Activated CD8-positive, alpha-beta memory T cell treated with anti-CD3 and anti-CD28 coated beads, Interleukin-2, amount 50 U/mL, for 24 hours (primary cell): ENCODE results near the gene FMO1.
"Not testable (repeated sequence)": the region's sequence is repeated elsewhere in the genome, so short reads cannot be mapped to it uniquely, and the experiment has no call there.

Source experiments
- DNase-seq: peaks from one replicate; pipeline ENCODE4 v3.0.0-alpha.2; 2020; ENCODE audit errors: extremely low read depth

FMO1 gene, protein sequence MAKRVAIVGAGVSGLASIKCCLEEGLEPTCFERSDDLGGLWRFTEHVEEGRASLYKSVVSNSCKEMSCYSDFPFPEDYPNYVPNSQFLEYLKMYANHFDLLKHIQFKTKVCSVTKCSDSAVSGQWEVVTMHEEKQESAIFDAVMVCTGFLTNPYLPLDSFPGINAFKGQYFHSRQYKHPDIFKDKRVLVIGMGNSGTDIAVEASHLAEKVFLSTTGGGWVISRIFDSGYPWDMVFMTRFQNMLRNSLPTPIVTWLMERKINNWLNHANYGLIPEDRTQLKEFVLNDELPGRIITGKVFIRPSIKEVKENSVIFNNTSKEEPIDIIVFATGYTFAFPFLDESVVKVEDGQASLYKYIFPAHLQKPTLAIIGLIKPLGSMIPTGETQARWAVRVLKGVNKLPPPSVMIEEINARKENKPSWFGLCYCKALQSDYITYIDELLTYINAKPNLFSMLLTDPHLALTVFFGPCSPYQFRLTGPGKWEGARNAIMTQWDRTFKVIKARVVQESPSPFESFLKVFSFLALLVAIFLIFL

DNA sequence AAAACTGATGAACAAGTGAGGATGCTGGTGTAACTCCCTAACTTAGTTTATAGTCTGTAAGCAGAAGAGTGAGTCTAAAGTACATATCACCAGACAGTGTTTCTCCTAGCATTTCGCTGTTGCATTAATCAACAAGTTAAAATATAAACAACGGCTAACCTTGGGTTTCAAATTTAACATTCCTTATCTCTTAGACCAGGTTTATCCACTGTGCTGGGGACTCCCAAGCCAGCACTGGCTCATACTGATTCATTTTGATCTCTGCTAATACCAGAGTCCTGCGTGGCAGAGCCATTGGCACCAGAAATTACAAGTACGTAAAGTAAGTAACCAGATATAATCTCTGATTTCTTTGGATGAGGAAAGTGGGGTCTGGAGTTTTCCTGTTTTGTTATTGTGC is at the start of gene FMO1:
Gene FMO1 (plus strand): TSS at position 193 of the 400 bp plus-strand sequence. CDS start 9,594 bp downstream, outside the sequence.
- no peak for DNase-seq

DNA sequence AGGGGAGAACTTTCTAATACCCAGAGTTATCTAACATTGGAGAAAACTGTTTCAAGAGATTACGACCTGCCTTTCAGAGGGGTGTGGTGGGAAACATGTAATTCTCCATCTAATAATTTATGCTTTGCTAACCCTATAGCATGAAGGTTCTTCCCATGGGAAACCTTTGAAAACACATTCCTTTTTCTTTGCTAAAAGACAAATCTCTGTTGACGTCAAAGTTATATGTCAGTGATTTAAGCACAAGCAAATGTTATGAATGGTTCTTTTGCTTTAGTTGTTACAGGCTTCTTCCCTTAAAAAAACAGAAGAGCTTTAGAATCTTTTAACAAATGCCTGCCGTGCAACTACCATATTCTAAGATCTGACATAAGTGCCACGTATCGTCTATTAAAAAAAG is 44.0 kb upstream of the FMO1 start:
- no peak for DNase-seq

DNA sequence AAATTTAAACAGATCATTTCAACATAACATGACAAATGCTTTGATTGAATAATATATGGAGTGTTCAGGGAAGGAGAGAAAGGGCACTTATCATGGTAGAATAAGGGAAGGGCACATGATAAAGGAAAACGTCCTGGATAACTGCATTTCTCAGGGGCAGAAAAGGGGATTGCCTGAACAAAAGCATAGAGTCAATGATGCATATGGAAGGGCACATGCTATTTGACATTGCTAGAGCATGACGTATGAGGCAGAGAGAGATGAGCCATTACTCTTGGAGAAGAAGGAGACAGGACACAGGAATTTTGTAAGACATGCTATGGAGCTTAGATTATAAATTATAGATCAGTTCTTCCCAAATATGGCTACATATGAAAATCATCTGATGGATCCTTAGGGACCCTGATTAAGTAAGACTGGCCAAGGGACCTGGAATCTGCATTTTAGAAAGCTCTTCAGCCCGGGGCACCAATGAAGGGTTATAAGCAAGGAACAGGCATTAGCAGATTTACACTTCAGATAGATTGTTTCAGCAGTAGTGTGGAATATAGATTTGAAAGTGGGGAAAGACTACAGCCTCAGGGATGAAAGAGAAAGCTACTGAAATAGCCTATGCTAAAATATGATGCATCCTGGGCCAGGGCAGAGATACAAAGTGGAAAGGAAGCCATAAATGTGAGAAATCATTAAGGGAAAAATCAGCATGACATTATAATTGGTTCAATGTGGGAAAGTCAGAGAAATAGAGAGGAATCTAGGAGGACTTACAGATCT is 41.9 kb upstream of the FMO1 start:
- no peak for DNase-seq

DNA sequence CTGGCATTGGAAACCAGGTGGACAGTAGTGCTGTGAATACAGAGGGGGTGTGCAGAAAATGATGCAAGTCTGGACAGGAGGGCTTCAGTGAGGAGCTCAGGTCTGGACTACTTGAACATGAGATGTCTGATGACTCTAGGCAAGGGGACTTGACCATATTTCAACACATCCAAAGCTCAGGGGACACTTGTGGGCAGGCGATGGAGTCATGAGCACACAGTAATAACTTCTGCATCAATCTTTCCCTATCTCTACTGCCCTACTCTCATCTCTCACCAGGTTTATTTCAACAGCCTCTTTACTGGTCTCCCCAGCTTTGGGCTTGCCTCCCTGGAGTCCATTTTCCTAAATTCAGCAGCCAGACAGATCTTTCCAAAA is 41.3 kb upstream of the FMO1 start:
- no peak for DNase-seq

DNA sequence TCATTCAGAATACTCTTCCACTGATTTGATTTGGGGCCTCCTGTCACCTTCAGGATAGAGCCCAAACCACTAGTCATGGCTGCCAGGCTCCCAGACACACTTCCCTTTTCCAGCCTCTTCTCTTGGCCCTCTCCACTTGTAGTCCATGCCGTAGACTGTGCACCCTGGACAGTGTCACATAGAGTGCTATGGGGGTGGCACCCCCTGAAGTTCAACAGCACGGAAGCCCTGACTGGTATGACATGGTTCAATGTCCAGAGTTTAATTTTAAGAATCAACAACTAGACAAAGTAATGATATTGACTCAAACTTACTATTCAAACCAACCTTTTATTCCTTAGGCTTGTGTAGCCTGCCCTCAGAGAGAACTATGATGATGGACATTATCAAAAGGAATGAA is 40.9 kb upstream of the FMO1 start:
- DNase-seq: no peak

DNA sequence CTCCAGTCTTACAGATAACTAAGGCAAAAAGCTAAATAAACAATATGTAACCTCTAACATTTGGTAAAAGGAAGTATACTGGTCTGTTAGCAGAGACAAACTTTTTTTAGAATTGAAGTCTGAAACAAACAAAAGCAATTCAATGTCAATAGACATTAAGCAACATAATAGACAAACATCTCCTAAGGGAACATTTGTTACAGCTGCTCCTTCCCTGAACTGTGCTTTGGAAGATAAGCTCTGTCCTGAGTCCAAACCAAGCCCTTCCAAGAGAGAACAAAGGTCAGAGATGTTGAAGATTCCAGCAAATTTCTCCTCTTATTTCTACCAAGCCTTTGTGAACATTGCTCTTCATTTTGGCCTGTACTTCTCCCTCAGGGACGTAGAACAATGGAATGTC is 37.9 kb upstream of the FMO1 start:
- no peak for DNase-seq

DNA sequence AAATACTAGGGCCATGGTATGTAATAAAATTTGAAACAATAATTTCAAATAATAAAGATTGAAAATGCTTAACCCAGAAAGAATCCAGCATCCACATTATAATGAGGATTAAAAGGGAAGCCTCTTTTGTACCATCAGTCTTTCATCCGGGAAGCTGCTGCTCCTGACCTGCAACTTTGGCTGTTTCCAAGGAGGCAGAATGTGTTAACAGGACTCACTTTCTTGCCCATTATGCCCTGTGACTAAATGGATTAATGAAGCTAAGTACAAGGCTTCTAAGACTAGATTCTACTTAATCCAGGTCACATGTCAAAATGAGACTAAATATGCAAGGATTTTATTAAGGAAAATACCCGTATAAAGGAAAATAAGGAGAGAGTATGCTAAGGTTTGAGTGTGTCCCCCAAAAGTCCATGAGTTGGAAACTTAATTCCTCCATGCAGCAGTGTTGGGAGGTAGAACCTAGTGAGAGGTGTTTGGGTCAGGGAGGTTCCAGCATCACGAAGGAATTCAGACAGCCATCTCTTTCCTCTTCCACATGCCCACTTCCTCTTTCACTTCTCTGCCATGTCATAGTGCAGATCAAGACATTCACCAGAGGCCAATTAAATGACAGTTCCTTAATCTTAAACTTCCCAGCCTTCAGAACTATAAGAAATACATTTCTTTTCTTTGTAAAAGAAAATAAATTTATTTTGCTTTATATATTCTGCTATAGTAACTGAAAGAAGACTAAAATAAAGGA is 35.5 kb upstream of the FMO1 start:
- no peak for DNase-seq

DNA sequence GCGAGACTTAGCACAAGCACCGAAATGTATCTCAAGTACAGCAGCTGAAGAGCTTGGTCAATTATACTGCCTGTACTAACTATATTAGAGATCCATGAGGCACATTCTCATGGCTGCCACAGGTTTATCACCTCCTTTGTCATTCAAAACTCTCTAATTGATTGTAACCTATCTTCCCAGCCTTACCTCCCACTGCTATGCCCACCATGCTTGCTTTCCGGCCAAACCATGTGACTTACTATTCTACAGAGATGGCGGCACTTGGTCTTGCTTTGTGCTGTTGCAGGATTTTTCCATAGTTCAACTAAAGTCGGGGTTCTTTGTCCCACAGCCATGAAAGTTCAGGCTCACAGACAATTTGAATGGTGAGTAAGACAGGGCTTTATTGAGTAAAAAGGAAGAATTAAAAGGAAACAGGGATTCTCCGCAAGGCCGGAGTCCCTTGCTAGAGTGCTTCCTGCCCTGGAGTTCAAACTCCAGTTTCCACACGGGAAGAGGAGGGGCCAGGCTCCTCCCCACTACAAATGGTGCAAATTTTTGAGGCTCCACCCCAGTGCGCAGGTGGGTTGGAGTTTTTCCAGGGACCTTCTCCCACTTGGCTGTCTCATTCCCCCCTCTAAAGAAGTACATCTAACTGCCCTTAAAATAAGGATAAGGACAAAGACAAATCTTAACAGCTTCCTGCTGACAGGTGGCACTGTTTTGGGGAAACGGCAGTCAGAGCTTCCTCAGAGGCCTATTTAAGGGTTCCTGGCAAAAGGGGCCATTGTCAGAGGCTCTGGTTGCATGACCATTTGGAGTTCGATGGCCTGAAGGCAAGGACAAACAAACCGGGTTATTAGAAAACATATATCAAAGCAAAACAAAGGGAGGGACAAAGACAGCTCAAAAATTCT is 34.5 kb upstream of the FMO1 start:
- no peak for DNase-seq

DNA sequence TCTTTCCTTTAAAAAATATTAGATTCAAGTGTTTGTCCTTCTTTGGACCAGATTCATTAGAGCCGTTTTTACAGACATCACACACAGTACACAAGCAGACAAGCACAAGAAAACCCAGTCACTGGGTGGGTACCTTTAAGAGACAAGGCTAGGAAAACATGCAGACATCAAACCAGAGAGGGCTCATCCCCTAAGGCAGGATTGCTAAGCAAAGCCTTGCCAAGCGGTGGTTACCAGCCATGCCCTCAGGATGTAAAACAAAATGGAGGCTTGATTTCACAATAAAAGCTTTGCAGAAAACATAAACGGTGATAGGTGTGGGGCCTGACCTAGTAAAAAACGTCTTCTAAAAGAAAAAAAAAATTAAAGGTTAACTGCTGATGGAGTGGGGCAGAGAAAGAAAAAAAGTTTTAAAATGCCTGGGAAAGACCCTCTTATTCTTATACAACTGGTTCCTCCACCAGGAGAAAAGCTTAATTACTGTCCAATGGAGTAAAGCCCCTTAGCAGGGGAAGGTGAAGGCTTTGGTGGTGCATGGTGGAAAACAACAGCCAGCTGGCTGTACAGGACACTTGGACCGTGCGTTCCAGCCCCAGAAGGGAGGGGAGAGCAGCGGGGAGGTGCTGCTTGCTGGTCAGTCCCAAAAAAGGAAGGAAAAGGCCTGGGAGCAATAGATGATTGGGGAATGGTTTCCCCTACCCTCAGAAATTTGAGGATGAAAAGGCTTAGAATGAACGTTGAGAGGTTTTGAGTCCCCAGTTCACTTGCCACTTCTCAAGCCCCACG is 30.4 kb upstream of the FMO1 start:
- no peak for DNase-seq

DNA sequence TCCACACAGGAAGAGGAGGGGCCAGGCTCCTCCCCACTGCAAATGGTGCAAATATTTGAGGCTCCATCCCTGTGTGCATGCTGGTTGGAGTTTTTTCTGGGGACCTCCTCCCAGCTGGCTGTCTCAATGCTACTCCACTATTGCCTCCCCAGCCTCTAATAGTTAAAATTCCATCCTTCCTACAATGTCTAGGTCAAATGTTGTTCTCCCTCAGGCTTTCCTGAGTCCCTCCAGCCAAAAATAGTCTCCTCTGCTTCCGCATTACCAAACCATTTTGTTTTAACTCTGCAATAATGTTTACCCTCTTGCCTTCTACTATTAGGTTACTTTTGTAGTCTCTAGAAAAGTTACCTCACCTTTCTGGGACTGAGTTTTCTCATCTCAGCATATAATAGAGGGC is 29.6 kb upstream of the FMO1 start:
- DNase-seq: no peak

DNA sequence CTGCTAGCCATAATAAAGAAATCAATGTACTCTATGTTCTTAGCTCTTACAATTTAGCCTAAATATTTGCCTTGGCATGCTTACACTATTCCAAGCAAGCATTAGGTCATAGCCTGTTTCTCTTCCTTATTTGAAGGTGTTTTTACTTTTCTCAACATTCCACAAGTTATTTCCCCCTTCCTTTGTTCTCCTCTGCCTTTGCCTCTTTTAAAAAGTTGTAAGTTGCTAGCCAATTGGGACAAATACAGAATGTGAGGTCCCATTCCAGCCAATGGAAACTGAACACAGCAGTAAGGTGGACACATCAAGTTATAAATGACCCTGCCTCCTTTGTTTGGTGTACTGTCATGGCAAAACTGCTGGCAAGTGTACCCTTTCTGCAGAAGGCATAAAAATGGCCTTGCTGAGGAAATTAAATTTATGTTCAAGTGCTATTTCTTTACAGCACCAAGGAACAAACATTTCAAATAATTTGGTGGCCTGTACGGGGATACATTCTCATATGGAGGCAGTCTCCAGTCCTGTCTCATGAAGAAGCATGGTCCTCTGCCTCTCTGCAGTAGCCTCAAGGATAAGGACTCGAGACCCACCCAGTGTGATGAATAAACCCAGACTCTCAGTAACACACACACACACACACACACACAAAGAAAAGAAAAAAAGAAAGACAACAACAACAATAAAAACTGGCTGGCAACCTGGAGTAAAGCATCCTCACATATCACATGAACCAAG is 28.8 kb upstream of the FMO1 start:
- no peak for DNase-seq

DNA sequence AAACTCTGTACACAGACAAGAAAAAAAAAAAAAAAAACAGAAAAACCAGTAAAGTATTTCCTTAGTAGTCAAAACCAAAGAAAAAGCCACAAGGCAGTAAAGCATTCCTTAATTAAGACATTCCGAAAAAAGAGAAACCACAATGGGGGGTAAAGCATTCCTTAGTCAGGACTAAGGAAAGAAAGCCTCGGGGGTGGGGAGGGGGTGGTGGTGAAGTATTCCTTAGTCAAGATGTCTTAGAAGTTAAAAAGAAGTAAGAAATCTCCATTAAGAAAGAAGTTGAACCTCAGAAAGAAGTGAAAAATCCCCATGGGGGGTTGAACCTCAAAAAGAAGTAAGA is 28.2 kb upstream of the FMO1 start:
- no peak for DNase-seq

DNA sequence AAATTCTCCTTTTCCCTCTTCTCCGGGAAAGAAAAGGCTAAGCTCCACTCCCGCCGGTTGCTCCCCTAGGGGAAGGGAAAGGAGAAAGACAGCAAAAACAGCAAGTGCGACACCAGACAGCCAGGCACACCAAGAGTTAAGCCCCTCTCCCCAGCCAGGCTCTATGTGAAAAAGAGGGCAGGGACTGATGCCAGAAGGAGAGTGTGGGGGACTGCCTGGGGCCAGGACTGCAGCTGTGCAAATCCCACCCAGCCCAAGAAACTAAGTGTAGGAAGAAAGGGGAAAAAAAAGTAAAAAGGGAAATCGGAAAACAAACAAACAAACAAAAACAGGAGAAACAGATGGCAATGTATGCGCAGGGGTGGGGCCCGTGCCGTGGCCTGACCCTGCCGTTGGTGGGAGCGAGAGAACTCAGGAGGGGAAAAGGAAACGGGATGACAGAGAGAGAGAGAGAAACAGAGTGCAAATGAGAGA is 27.7 kb upstream of the FMO1 start:
- no peak for DNase-seq

DNA sequence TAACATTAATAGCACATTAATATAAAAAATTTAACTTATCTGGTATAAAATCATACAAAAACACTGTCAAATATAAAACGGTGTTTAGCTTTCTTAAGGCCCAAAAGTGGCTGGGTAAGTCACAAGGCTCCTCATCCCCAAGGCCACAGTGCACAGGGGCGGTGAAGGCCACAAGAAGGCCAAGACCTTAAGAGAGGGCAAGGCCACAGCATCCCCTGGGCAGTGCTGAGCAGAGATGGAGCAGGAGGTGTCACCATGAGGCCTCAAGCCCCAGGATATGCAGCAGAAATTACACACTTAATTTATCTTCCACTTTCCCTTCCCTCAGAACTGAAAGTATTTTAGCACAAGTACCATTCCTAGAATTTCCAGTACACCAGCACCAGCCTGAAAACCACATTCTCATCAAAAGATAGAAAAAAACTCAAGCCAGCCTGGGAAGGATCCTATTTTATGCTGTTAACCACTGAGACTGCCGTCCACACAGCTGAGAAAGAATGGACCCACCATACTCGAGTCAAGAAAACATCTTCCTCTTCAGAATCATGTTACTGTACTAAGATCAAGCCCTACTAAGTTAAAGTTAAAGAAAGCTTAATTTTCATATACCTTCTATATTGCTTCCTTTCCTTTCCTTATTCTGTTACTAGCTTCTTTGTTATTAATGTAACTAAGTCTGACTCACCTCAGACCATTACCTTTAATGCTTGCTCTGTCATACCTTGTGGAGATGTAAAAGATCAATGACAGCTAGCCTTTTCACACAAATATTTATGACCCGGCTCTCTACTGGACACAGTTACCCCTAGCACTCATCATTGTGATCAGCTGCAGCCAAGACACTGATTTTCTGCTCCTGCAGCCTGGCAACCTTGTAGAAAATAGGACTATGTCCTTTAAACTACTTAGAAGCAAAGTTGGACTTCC is 26.4 kb upstream of the FMO1 start:
- DNase-seq: no peak

DNA sequence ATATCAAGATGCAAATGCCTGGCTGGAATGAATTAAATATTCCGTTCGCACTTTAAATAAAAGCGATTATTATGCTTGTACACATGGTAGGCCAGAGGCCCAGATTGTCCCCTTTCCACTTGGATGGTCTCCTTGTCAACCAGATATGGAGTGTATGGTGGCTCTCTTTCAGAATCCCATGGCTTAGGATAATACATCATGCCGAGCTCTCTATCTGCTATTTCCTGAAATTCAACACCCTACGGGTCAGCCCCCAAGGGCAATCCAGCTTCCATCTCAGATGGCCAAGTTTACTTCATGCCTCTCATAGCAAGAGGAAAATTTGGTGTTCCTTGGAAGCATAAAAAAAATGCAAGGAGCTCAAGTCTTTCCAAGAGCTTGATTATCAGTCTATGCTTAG is 25.4 kb upstream of the FMO1 start:
- DNase-seq: no peak

DNA sequence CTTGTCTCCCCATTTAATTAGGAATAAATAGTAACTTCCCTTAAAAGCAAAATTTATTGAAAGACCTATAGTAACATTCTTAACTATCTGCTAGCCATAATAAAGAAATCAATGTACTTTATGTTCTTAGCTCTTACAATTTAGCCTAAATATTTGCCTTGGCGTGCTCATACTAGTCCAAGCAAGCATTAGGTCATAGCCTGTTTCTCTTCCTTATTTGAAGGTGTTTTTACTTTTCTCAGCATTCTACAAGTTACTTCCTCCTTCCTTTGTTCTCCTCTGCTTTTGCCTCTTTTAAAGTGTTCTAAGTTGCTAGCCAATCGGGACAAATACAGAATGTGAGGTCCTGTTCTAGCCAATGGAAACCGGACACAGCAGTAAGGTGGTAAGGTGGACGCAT is 24.0 kb upstream of the FMO1 start:
- not testable (repeated sequence) for DNase-seq

DNA sequence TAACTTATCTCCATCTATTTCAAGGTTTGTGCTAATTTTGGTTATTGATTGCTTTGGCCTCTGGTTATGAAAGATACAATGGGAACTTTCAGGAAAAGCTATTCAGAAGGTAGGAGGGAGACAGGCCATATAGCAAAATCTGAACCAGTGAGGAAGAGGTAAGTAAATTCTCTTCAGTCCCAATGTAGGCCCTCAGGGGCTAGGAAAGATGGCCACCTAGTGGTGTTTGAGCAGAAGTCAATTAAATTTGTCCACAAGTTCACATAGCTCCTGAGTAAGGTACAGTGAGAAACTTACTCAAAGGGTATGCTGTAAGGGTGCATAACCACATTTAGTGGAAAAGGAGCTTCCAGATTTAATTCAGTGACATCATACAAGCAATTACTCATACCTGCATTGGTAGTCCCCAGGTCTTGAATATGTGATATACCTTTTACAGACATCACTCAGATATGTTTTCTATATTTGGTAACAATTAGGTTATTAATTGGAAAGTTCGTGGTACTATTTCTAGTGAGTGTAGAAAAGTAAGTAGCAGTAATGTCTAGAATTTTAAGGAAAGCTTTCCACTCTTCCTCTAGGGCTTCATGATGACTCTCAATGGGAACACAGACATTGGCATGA is 21.4 kb upstream of the FMO1 start:
- no peak for DNase-seq

DNA sequence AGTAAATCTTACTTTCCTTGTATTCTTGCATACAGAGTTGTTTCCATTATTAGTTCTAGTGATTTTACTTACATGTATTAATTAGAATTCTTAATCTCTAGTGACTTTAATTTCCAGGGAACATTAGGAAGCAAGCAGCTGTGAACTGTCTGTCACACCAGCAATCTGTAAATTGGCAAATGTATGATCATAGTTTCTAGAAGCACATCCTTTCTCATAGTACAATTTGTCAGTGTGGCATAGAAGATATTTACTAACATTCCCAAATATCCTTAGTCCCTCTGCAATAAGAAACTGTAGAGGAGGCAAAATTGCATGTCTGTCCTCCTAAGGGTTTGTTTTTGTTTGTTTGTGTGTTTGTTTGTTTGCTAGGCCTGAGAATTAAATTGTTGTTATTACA is 17.0 kb upstream of the FMO1 start:
- no peak for DNase-seq
